ENCODE results near the gene SFT2D1.

DNA sequence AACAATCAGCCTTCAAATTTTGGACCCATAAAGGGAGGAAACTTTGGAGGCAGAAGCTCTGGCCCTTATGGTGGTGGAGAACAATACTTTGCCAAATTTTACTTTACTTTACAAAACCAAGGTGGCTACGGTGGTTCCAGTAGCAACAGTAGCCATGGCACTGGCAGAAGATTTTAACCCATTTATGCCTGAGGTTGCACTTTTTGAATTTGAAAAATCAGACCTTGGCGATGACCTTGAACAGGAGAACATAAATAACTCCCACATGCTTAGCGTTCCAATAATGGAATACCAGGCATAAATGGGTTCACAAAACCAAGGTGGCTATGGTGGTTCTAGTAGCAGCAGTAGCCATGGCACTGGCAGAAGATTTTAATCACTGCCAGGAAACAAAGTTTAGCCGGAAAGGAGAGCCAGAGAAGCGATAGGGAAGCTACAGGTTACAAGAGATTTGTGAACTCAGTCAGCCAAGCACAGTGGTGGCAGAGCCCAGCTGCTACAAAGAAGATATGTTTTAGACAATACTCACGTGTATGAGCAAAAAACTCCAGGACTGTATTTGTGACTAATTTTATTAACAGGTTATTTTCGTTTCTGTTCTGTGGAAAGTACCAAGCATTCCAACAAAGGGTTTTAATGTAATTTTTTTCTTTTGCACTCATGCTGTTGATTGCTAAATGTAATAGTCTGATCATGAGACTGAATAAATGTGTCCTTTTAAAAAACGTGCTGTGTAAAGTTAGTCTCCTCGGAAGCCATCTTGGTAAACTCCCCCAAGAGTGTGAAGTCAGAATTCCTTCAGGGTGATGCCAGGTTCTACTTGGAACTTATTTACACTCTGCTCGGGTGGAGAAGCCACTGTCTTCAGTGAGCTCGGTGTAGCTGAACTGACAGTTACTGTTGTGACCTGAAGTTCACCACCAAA is 6.7 kb downstream of the SFT2D1 start:
- TF ChIP-seq POLR2A (IDR thresholded peaks at IDR 0.05) (no peak), CTCF (IDR thresholded peaks at IDR 0.05) (no peak), EP300 (IDR thresholded peaks at IDR 0.05) (no peak), POLR2AphosphoS5 (IDR thresholded peaks at IDR 0.05) (no peak)
